ENCODE measurements around the gene COPG2.
"Not testable (repeated sequence)": the region's sequence is repeated elsewhere in the genome, so short reads cannot be mapped to it uniquely, and the experiment has no call there.

Gene COPG2, protein sequence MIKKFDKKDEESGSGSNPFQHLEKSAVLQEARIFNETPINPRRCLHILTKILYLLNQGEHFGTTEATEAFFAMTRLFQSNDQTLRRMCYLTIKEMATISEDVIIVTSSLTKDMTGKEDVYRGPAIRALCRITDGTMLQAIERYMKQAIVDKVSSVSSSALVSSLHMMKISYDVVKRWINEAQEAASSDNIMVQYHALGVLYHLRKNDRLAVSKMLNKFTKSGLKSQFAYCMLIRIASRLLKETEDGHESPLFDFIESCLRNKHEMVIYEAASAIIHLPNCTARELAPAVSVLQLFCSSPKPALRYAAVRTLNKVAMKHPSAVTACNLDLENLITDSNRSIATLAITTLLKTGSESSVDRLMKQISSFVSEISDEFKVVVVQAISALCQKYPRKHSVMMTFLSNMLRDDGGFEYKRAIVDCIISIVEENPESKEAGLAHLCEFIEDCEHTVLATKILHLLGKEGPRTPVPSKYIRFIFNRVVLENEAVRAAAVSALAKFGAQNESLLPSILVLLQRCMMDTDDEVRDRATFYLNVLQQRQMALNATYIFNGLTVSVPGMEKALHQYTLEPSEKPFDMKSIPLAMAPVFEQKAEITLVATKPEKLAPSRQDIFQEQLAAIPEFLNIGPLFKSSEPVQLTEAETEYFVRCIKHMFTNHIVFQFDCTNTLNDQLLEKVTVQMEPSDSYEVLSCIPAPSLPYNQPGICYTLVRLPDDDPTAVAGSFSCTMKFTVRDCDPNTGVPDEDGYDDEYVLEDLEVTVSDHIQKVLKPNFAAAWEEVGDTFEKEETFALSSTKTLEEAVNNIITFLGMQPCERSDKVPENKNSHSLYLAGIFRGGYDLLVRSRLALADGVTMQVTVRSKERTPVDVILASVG

DNA sequence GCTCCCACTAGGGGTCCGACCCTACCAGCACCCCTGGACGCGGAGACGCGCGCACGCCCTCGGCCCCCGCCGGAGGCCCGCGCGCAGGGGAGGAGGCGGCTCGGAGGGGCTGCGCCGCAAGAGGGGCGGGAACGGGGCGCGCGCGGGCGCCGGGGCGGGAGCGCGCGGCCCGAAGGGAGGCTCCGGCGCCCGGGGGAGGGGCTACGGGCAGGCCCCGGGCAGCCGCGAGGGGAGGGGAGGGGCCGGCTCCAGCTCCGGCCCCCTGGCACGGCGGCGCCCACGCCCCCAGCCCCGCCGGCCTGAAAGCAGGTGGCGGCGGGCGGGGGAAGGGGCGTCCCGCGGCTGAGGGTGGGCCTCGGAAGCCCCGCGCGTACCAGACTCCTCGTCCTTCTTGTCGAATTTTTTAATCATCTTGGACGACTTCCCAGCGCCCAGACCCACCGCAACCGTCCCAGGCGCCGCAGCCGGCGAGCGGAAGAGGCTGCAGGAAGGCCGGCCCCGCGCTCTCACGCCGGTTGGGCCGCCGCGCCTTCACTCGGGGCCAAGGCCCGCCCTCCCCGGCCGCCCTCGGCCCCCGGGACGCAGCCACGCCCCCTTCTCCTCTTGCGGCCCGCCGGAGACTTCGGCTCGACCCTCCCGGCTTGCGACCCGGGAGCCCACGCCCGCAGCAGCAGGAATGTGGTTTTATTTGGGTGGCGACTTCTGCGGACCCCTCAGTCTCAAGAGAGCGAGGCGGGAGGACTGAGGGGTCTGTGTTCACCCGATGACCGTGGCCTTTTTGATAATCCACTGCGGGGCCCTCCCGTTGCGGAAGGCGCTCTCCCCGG lies at the start of gene COPG2:
TSS of gene COPG2 (minus strand) at position 491 of the 827 bp plus-strand sequence. CDS start at position 411, 80 bp downstream.
- DNase-seq (ENCODE audit: low read depth) = no peak

DNA sequence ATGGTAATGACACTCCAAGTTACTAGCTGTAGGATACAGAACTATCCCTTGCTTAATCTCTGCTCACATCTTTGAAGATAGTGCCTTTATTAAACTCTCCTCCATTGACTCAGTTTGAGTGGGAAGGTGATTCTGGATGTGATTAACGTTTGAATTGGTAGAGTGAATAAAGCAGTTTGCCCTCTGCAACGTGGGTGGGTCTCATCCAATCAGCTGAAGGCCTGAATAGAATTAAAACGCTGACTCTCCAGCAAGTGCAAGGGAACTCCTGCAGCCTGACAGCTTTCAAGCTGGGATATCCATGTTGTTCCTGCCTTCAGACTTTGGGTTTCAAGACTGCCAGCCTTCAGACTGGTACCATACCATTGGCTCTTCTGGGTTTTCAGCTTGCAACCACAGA lies 43.9 kb upstream of the COPG2 start:
- no peak for DNase-seq (ENCODE audit: low read depth)

DNA sequence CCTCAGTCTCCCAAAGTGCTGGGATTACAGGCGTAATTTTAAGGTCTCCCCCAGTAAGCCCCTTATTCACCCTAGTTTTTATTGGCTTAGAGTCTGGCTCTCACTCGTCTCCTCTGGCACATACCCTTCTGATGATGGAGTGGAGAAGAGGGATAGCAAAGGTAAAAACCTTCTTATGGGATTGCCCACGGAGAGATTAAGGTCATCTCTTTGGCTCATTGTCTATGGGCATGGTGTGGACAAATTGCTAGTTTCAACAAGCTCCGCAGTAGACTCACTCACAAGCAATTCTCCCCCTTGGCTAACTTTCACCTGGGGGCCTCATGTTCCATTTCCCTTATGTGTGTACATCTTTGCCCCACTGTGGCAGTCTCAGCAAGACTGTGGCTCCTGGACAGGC lies 40.2 kb upstream of the COPG2 start:
- no peak for DNase-seq (ENCODE audit: low read depth)

DNA sequence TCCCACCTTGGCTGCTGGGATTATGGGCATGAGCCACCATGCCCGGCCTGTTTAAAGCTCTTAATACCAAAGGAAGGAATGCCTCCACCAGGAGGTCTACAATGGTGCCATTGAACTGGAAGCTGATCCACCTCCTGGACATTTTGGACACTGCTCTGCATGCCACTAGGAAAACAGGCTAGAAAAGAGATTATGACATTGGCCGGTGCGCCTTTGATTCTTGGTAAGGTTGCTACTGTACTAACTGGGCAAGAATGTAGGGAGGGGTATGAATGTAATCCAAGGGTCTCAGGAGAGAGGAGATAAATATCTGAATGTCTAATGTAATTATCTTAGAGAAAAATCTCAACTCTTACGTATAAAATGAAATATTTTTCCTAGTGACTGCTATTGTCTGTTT lies 39.5 kb upstream of the COPG2 start:
- no peak for DNase-seq (ENCODE audit: low read depth)

DNA sequence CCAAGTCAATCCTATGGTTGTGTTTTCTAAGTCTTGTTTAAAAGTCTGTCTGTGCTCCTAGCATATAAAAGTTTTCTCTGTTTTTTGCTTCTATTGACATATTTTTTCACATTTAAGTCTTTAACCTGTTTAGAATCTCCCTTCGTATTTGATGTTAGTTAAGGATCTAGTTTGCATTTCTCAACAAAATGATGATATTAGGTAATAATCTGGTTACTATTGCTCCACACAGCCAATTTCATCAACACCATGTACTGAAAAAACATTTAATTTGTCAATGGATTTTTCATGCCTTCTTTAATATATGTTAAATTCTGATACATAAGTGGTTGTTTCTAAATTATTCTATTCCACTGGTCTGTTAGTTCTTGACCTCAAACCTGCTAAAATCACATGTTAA lies 35.3 kb upstream of the COPG2 start:
- no peak for DNase-seq (ENCODE audit: low read depth)

DNA sequence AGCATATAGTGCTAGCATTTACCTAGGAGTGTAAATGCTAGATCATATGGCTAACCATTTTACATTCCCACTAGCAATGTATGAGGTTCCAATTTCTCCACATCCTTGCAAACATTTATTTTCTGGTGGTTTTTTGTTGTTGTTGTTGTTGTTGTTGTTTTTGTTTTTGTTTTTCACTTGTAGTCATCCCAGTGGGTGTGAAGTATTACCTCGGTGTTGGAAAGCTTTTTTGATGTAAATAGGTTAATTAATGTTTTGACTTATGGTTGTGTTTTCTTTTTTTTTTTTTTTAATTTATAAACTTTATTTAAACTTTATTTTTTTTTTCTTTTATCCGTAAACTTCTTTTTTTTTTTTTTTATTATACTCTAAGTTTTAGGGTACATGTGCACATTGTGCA lies 33.1 kb upstream of the COPG2 start:
- no peak for DNase-seq (ENCODE audit: low read depth)

DNA sequence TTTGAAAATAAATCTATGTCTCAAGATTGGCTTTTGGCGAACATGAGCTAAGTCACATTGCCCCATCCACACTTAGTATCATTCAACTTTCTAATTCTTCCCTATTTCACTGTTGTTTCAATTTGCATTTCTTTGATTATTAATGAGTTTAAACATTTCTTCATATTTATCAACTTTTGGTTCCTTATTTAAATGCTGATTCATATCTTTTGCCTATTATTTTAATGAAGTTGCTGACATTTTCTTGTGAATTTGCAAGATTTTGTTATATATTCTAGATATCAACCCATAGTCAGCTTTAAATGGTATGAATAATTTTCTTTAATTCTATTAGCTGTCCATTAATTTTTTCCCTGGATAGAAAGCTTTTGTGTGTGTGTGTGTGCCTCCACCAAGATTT lies 32.2 kb upstream of the COPG2 start:
- DNase-seq (ENCODE audit: low read depth) = no peak

DNA sequence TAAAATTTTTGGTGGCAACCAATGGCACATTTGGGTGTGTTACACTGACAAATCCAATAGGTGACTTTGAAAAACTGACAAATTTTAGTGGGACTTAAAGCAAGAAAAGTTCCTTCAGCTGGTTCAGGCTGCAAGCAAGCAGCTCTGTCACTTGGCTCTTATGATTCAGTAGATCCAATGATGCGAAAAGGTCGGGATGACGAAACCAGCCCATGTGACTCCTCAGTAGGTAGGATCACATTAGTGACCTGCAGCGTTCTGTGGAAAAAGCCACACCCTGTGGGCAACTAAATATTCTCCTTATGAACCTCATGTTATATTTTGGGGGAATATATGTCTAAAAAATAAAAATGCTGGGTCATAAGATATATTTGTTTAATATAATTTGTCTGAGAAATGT lies 31.1 kb upstream of the COPG2 start:
- DNase-seq (ENCODE audit: low read depth) = no peak

DNA sequence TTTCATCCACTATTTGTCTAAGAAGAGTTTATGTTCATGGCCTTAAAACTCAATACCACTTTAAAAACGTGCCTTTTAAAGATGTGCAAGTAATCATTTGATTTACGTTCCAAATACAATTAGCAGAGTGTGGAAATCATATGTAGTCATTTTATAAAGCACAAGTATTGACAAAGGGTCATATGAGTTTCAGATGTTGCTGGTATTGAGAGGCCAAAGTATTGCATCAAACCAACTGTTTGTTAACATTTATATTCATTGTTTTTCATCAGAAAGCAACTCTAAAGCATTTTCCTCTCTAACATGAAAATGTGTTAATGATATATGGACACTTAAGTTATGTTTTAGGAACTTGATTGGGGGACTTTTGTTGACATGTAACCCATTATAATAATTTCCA lies 29.3 kb upstream of the COPG2 start:
- no peak for DNase-seq (ENCODE audit: low read depth)

DNA sequence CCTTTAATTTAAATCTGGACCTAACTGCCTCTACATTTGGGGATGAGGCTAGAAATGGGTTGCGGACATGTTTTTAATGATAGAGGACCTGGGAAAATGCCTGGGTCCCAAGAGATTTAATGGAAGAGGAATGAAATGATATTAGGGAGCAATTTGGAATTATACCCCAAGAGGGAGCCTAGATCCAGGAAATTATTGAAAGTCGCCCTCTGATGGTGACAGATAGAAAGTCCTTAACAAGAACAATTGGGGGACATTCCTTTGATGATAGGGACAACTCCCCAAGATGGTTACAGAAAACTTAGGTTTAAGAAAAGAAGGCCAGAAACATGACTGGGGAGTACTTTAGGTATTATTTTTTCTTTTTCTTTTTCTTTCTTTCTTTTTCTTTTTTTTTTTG lies 27.3 kb upstream of the COPG2 start:
- peak; percentile 17 for DNase-seq (ENCODE audit: low read depth)

DNA sequence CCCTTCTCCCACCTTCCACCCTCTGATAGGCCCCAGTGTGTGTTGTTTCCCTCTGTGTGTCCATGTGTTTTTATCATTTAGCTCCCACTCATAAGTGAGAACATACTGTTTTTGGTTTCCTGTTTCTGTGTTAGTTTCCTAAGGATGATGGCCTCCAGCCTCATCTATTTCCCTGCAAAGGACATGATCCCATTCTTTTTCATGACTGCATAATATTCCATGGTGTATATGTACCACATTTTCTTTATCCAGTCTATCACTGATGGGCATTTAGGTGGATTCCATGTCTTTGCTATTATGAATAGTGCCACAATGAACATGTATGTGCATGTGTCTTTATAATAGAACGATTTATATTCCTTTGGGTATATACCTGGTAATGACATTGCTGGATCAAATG lies 23.8 kb upstream of the COPG2 start:
- DNase-seq (ENCODE audit: low read depth) = not testable (repeated sequence)

DNA sequence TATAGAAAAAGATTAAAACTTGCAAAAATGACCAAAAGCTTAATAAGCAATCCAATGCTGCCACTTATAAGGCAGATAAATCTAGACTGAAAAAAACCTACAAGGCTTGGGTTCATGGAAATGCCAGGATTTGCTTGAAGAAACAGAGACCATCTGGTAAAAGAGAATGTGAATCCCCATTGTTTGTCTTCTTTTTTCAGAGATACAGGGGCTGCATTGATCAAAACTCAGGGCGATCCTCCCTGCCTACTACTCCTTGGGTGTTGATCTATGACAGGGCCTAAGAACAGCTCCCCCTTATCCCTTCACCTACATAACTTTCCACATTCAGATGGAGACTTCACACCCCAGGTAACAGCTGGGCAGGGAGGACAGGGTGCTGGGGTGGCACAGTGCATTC lies 21.1 kb upstream of the COPG2 start:
- no peak for DNase-seq (ENCODE audit: low read depth)

DNA sequence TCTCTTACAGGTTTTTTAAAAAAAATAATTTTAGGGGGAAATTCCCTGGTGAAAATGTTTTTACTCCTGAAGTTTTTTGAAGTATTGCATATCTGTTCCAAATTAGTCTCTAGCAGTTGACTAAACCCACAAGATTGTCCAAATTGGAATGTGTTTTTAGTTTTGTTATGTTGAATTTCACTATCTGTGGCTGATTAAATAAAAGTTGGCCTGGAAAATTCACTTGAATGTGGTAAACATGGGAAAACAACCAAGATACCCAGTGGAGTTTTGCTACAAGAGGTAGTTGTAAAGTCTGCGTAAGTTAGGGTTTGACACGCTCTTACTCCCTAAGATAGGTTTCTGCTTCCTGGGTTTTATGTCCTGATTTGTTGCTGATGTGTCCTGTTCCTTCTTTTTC lies 14.5 kb upstream of the COPG2 start:
- DNase-seq (ENCODE audit: low read depth) = no peak

DNA sequence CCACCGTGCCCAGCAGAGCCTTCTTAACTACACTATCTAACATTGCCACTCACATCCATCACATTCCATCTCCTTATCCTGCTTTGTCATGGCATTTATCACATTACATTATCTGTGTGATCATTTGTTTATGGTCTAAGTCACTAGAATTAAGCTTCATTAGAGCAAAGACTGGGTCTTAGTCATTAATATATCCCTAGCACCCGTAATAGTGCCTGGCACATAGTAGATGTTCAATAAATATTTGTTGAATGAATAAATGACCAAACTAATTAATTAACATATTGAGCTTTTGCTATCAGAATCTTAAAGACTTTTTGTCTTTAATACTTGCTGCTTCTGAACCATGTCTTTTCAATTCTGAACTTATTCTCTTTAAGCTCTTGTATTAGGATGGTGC lies 5.9 kb upstream of the COPG2 start:
- no peak for DNase-seq (ENCODE audit: low read depth)

DNA sequence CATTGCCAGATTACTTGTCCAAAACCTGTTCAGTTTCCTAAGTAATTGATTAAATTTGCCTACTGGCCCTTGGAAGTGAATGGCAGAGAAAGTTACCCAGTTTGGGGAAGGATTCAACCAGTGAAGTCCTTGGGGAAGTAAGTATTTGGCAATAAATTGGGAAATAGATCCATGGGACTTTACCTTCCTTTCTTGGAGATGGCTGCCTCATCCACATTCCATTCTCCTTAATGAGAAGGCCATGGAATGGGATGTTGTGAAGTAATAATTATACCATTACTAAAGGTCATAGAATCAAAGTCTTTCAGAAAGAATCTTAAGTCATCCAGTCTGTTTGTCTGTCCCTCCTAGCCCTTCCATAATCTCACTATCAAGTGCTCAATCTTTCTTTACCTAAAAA lies 4.5 kb upstream of the COPG2 start:
- DNase-seq (ENCODE audit: low read depth) = no peak

DNA sequence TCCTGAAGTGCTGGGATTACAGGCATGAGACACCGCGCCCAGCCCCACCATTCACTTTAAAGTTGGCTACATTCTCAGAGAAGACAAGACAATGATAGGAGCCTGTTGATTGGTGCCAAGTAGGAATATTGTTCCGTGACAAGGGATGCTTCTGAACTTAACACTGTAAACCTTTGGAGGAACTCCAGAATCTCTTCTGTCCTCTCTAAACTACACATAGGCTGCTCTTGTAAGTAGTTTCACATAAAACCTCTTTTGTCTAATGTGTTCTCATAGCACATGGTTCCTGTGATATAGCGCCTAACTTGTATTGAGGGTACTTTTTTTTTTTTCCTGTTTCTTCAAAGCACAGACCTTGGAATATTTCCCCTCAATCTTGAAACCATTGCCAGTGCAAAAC lies 3.6 kb upstream of the COPG2 start:
- DNase-seq (ENCODE audit: low read depth) = no peak

DNA sequence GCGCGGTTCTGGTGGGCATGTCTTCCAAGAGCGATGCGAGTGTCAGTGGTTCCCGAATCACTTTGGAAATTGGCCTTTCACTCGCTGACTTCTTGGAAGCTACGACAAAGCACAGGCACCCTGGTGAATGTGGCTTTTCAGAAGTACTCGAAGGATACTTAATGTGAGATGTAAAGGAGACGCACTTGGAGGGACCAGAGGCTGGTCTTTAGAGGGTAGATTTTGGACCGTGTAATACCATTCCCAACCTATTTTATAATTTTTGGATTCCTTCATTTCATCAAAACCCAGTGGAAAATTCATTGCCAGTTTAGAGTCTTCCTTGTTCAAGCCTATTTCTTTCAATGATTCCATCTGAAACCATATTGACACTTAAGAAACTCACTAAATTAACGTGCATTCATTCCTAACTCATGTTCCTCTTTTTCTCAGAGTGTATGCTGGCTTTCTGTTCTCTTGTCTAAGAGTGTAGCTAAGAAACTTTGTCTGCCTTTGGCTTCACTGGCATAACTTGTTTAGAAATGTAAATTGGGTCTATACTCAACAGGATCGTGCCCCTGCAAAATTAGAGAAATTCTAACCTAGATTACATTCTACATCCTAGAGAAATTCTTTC lies 645 bp upstream of the COPG2 start:
- DNase-seq (ENCODE audit: low read depth) = no peak

DNA sequence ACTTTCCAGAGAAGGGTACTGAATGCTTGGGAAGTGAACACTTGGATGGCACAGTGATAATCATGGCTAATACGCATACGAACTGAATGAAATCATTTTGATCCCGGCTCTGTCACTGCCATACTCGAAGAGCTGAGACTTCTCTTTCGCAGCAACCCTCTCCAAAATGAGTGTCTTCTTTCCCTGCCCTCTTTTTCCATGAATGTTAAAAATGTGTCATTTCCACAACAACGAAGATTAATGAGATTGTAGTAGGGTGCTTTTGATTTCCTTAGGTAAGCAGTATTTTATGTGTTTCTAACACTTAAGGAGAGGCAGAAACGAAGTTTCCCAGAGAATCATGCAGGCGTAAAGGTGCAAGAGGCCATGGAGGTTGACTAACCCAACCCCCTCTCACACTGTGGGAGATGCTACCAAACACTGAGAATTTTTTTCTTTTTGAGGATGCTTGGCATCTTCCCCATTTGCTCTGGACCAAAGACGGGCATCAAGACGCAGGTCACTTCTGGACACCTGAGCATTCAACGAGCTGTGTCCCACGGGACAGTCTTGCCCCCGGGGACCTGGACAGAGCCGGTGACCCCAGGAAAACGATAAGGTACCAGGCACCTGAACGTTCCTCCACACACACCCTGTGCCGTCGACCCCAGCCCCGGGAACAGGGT lies 823 bp downstream of the COPG2 start:
- no peak for DNase-seq (ENCODE audit: low read depth)

DNA sequence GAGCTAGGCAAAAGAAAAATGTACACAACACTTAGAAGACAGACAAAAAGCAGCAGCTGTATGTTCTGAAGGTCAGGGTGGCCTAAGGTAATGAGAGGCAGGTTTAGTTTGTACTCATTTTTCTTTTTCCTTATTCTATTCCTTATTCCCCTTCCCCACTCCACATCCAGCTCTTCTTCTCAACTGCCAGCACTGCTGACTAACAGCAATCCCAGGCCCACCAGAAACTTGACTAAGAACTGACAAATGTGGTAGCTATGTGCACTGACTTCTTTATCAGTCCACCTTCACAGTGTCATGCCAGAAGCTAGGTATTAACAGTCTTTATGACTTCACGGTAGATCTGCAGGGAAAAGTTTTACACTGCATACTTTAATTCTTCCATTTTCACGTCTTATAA lies 6.1 kb downstream of the COPG2 start:
- DNase-seq (ENCODE audit: low read depth) = no peak

DNA sequence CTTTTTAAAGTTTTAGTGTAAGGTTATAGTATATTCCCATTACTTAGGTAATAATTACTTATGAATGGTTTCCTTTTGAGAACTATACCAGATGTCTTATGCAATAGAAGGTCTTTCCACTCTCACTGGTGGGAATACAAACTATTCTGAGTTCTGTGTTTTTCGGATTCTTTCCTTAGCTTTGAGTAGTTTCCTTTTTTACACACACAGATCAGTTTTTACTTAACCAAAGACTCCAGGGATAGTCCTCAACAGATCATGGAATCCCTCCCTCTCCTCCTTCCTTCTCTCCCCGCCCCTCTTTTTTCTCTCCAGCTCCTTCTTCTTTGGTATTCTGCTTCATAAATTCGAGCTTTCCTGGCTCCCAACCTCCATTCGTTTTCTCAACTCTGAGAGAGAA lies 13.3 kb downstream of the COPG2 start:
- DNase-seq (ENCODE audit: low read depth) = no peak

DNA sequence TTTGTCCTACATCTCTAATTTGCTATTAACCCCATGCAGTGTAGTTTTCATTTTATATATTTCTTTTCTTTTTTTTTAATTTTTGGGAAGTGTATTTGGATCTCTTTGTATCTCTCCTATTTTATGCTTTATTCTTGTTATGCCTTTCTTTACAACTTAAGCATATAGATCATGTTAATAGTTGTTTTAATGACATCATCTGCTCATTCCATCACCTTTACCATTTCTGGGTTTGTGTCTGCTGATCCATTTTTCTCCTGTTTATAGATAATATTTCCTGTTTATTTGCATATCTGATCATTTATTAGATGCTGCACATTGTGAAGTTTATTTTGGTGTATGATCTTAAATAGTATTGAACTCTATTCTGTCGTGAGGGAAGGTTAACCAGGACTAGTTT lies 13.7 kb downstream of the COPG2 start:
- no peak for DNase-seq (ENCODE audit: low read depth)
